ENCODE data around the gene SOST. TPM values are rescaled to one million over a fixed set of nuclear protein-coding genes. Genes with fewer than 3 reads are reported as not detected.

Gene SOST
- total RNA-seq = not detected

- Histone ChIP-seq H3K27ac (no peak within 1 kb of the TSS), H3K4me1 (peaks cover 3% of the 10 kb centered on the region), H3K4me3 (no peak within 1 kb of the TSS), H3K36me3 (no peaks in the 10 kb centered on the region), H3K27me3 (peaks cover 18% of the 10 kb centered on the region), H3K9me3 (no peaks in the 10 kb centered on the region), H3K9ac (ENCODE audit: low read depth in 2 of 2, low read length in 2 of 2) (no peak within 1 kb of the TSS)
- no peak for DNase-seq
- intact Hi-C loops (cut with DNase I) = loop anchor here (2.0 kb wide), 1 partner anchor 64 kb away; no protein-coding TSS in a partner anchor
- TF ChIP-seq CTCF (IDR thresholded peaks at IDR 0.05) = no peak
These were observed at the start of gene SOST for GRCh38 chr17:43758497-43759174. Gene SOST, minus strand, starts transcription at chr17:43758791. Its CDS starts 50 bp downstream, at chr17:43758741.

- no peak for TF ChIP-seq CTCF (IDR thresholded peaks at IDR 0.05)
- intact Hi-C loops (cut with DNase I) = no loop called here
- no peaks in the 10 kb centered on the region for H3K36me3 ChIP-seq
These were observed 49.5 kb upstream of the SOST start for GRCh38 chr17:43808076-43808475.

GRCh38 chr17:43805117-43805516, 46.5 kb upstream of the SOST start:
- Histone ChIP-seq H3K27ac (no peak overlapping the region), H3K27me3 (no peaks in the 10 kb centered on the region), H3K4me1 (no peaks in the 10 kb centered on the region), H3K36me3 (no peaks in the 10 kb centered on the region), H3K4me3 (no peak overlapping the region), H3K9ac (ENCODE audit: low read depth in 2 of 2, low read length in 2 of 2) (no peak overlapping the region), H3K9me3 (no peaks in the 10 kb centered on the region)
- TF ChIP-seq CTCF (IDR thresholded peaks at IDR 0.05) = no peak
- DNase-seq = no peak
- intact Hi-C loops (cut with DNase I) = no loop called here

More at GRCh38 chr17:43808076-43808475, 49.5 kb upstream of the SOST start:
- Histone ChIP-seq H3K4me3 (no peak overlapping the region), H3K27ac (no peak overlapping the region), H3K4me1 (no peaks in the 10 kb centered on the region), H3K9me3 (no peaks in the 10 kb centered on the region), H3K9ac (ENCODE audit: low read depth in 2 of 2, low read length in 2 of 2) (no peak overlapping the region), H3K27me3 (no peaks in the 10 kb centered on the region)
- no peak for DNase-seq

- intact Hi-C loops (cut with DNase I) = no loop called here
- Histone ChIP-seq H3K9ac (ENCODE audit: low read depth in 2 of 2, low read length in 2 of 2) (no peak overlapping the region), H3K27ac (no peak overlapping the region), H3K9me3 (no peaks in the 10 kb centered on the region), H3K4me3 (no peak overlapping the region), H3K36me3 (no peaks in the 10 kb centered on the region), H3K27me3 (no peaks in the 10 kb centered on the region), H3K4me1 (no peaks in the 10 kb centered on the region)
- no peak for TF ChIP-seq CTCF (IDR thresholded peaks at IDR 0.05)
- no peak for DNase-seq
These were observed 45.2 kb upstream of the SOST start for GRCh38 chr17:43803758-43804157.

- Histone ChIP-seq H3K4me1 (no peaks in the 10 kb centered on the region), H3K27me3 (no peaks in the 10 kb centered on the region), H3K27ac (no peak overlapping the region), H3K4me3 (no peak overlapping the region), H3K36me3 (no peaks in the 10 kb centered on the region), H3K9me3 (no peaks in the 10 kb centered on the region), H3K9ac (ENCODE audit: low read depth in 2 of 2, low read length in 2 of 2) (no peak overlapping the region)
- intact Hi-C loops (cut with DNase I) = no loop called here
- TF ChIP-seq CTCF (IDR thresholded peaks at IDR 0.05) = no peak
- DNase-seq = no peak
These were observed 43.3 kb upstream of the SOST start for GRCh38 chr17:43801844-43802243.

Measured in colonic mucosa (tissue), 4 donors.